Measurements from ENCODE around the gene IL4R.

IL4R gene

GRCh38 chr16:27341971-27342370 is 28.2 kb downstream of the IL4R start:
- DNase-seq (ENCODE audit: low spot score in 2 of 2) (no peak), ATAC-seq (no peak)
- Mint-ChIP-seq H3K4me1 (peaks cover 15% of the 10 kb centered on the region), H3K27ac (no peak overlapping the region), H3K9me3 (no peaks in the 10 kb centered on the region), H3K4me3 (no peak overlapping the region), H3K36me3 (peaks cover 100% of the 10 kb centered on the region)

- Mint-ChIP-seq H3K27ac (no peak overlapping the region), H3K4me1 (peaks cover 22% of the 10 kb centered on the region)
- ATAC-seq = no peak
Measured at GRCh38 chr16:27344721-27345120, 30.9 kb downstream of the IL4R start.

GRCh38 chr16:27345201-27345600 is 31.4 kb downstream of the IL4R start:
- Mint-ChIP-seq H3K9me3 (no peaks in the 10 kb centered on the region), H3K27ac (no peak overlapping the region)

More at GRCh38 chr16:27344721-27345120, 30.9 kb downstream of the IL4R start:
- no peak for DNase-seq (ENCODE audit: low spot score in 2 of 2)
- Mint-ChIP-seq H3K9me3 (no peaks in the 10 kb centered on the region), H3K4me3 (no peak overlapping the region), H3K36me3 (peaks cover 100% of the 10 kb centered on the region)

GRCh38 chr16:27346819-27347218 is 33.0 kb downstream of the IL4R start:
- Mint-ChIP-seq H3K4me3 (no peak overlapping the region), H3K36me3 (peaks cover 100% of the 10 kb centered on the region), H3K9me3 (no peaks in the 10 kb centered on the region), H3K27ac (peak overlapping the region; percentile 26), H3K4me1 (peaks cover 12% of the 10 kb centered on the region)
- ATAC-seq (no peak), DNase-seq (ENCODE audit: low spot score in 2 of 2) (no peak)

More at GRCh38 chr16:27345201-27345600, 31.4 kb downstream of the IL4R start:
- H3K36me3 Mint-ChIP-seq = peaks cover 100% of the 10 kb centered on the region
- no peak overlapping the region for H3K4me3 Mint-ChIP-seq
- peaks cover 22% of the 10 kb centered on the region for H3K4me1 Mint-ChIP-seq
- DNase-seq (ENCODE audit: low spot score in 2 of 2) (no peak), ATAC-seq (no peak)

- Mint-ChIP-seq H3K4me3 (no peak overlapping the region), H3K27ac (no peak overlapping the region), H3K4me1 (peaks cover 7% of the 10 kb centered on the region), H3K36me3 (peaks cover 100% of the 10 kb centered on the region), H3K9me3 (no peaks in the 10 kb centered on the region)
- ATAC-seq (no peak), DNase-seq (ENCODE audit: low spot score in 2 of 2) (no peak)
Measured at GRCh38 chr16:27347930-27348685, 34.3 kb downstream of the IL4R start.

DNA sequence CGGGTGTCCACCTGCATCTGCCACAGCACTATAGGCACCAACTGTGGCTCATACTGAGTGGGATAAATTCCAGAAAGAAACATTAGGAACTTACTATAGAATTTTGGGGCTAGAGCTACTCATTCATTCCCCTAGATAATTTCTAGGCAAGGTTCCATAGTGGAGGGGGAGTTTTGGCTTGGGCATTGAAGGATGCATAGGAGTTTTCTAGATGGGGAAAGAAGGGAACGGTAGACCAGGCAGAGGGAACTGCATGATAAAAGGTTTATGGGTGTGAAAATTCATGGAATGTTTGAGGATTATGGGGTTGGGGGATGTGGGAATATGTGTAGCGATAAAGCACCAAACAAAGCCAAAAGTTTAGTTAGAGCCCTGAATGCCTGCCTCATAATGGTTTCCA is 35.5 kb downstream of the IL4R start:
- Mint-ChIP-seq H3K9me3 (no peaks in the 10 kb centered on the region), H3K27ac (no peak overlapping the region), H3K4me3 (no peak overlapping the region), H3K4me1 (peaks cover 11% of the 10 kb centered on the region), H3K36me3 (peaks cover 100% of the 10 kb centered on the region)
- ATAC-seq (no peak), DNase-seq (ENCODE audit: low spot score in 2 of 2) (no peak)

GRCh38 chr16:27350006-27350405 is 36.2 kb downstream of the IL4R start:
- Mint-ChIP-seq H3K36me3 (peaks cover 100% of the 10 kb centered on the region), H3K9me3 (no peaks in the 10 kb centered on the region), H3K4me3 (no peak overlapping the region), H3K27ac (peak overlapping the region; percentile 50), H3K4me1 (peaks cover 17% of the 10 kb centered on the region)
- ATAC-seq = no peak
- no peak for DNase-seq (ENCODE audit: low spot score in 2 of 2)

DNA sequence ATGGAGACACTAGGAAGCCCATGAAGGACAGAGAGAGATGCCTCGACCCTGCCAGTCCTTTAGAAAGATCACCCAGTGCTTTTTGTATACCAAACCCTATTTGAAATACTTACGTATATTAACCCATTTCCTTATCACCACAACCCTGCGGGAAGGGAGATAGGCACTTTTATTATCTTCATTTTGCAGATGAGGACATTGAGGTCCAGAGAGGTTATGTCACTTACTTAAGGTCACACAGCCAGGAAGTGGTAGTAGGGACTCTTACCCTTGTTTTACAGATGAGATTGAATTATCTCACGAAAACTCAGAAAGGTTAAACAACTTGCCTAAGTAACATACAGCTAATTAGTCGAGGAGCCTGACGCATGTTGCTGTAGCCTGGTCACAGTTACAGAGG is 38.2 kb downstream of the IL4R start:
- DNase-seq (ENCODE audit: low spot score in 2 of 2) (no peak), ATAC-seq (no peak)
- no peak overlapping the region for H3K4me3 Mint-ChIP-seq
- H3K36me3 Mint-ChIP-seq = peaks cover 100% of the 10 kb centered on the region
- no peaks in the 10 kb centered on the region for H3K9me3 Mint-ChIP-seq
- H3K4me1 Mint-ChIP-seq = peaks cover 24% of the 10 kb centered on the region
- H3K27ac Mint-ChIP-seq = peak overlapping the region; percentile 79

DNA sequence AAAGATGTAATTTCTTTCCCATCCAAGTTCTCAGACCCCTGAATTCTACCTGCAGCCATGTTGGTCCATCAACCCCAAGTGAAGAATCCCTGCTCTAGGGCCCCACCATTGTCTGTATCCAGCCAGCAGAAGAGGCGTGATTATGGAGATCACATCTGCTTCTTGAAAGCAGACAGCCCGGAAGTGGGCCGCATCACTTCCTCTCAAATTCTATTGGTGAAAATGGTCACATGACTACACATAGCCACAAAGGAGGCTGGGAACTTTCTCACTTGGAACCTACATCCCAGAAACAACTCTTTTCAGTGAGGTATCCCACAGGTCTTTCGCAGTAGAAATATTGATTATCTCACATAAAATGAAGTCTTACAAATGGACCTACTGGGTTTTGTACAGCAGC is 40.1 kb downstream of the IL4R start:
- no peak overlapping the region for H3K4me3 Mint-ChIP-seq
- H3K27ac Mint-ChIP-seq = peak overlapping the region; percentile 8
- H3K4me1 Mint-ChIP-seq = peaks cover 19% of the 10 kb centered on the region
- H3K9me3 Mint-ChIP-seq = no peaks in the 10 kb centered on the region
- peaks cover 100% of the 10 kb centered on the region for H3K36me3 Mint-ChIP-seq
- no peak for DNase-seq (ENCODE audit: low spot score in 2 of 2)
- no peak for ATAC-seq

- no peak for DNase-seq (ENCODE audit: low spot score in 2 of 2)
- peak; percentile 67 for ATAC-seq
- H3K36me3 Mint-ChIP-seq = peaks cover 100% of the 10 kb centered on the region
- no peaks in the 10 kb centered on the region for H3K9me3 Mint-ChIP-seq
- H3K4me3 Mint-ChIP-seq = no peak overlapping the region
- H3K27ac Mint-ChIP-seq = peak overlapping the region; percentile 8
- peaks cover 16% of the 10 kb centered on the region for H3K4me1 Mint-ChIP-seq
Measured at GRCh38 chr16:27355610-27356009, 41.8 kb downstream of the IL4R start.

DNA sequence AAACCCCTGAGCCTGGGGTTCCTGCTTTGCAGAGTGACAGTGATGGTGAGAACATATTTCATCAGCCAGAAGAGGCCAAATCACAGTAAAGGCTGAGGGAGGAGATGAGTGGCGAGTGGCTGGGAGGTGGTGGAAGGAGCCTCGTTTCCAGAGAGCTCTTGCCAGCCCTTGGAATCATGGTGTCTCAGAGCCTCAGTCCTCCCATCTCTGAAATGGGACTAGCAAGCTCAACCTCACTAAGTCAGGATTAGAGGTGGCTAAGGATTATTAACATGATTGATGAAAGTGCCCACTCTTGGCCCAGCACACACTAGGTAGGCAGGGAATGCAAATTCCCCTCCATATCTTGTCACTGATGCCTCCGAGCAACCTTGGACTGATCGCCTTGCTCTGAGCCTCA is 43.0 kb downstream of the IL4R start:
- DNase-seq (ENCODE audit: low spot score in 2 of 2) (no peak), ATAC-seq (no peak)
- H3K36me3 Mint-ChIP-seq = peaks cover 100% of the 10 kb centered on the region
- peak overlapping the region; percentile 8 for H3K27ac Mint-ChIP-seq
- no peaks in the 10 kb centered on the region for H3K9me3 Mint-ChIP-seq
- no peak overlapping the region for H3K4me3 Mint-ChIP-seq
- peaks cover 19% of the 10 kb centered on the region for H3K4me1 Mint-ChIP-seq

- ATAC-seq (no peak), DNase-seq (ENCODE audit: low spot score in 2 of 2) (no peak)
- H3K36me3 Mint-ChIP-seq = peaks cover 100% of the 10 kb centered on the region
- peaks cover 38% of the 10 kb centered on the region for H3K4me1 Mint-ChIP-seq
- no peaks in the 10 kb centered on the region for H3K9me3 Mint-ChIP-seq
- H3K27ac Mint-ChIP-seq = peak overlapping the region; percentile 75
- no peak overlapping the region for H3K4me3 Mint-ChIP-seq
Measured at GRCh38 chr16:27359051-27359450, 45.3 kb downstream of the IL4R start.

DNA sequence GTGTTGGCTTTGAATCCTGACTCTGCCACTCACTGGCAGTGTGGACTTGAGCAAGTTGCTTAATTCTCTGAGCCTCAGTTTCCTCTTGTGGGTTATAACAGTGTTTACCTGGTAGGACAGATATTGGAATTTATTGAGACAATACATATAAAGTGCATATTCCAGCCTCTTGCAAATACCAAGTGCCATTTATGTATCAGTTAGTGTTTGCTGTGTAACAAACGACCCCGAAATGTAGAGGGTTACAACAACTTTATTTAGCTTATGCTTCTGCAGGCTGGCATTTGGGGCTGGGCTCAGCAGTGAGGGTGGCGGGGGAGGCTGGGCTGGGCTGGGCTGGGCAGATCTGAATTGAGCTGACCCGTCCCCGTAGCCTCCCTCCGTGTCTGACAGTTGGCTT is 45.8 kb downstream of the IL4R start:
- Mint-ChIP-seq H3K9me3 (no peaks in the 10 kb centered on the region), H3K4me3 (no peak overlapping the region), H3K27ac (no peak overlapping the region), H3K4me1 (peaks cover 39% of the 10 kb centered on the region), H3K36me3 (peaks cover 100% of the 10 kb centered on the region)
- no peak for ATAC-seq
- DNase-seq (ENCODE audit: low spot score in 2 of 2) = no peak

DNA sequence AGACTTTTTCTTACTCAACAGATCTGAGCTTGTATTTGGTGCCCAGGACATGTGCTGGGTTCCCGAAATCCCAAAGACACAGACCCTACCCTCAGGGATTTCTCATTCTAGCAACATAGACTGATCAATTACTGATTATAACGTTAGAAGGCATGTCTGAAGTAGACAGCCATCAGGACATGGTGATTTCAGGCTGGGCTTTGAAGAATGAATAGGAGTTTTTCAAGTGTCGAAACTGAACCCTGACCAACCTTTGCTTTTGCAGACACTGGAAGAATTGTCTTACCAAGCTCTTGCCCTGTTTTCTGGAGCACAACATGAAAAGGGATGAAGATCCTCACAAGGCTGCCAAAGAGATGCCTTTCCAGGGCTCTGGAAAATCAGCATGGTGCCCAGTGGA is 48.2 kb downstream of the IL4R start:
- no peak for DNase-seq (ENCODE audit: low spot score in 2 of 2)
- no peak for ATAC-seq
- no peak overlapping the region for H3K4me3 Mint-ChIP-seq
- peaks cover 49% of the 10 kb centered on the region for H3K4me1 Mint-ChIP-seq
- H3K9me3 Mint-ChIP-seq = no peaks in the 10 kb centered on the region
- peak overlapping the region; percentile 77 for H3K27ac Mint-ChIP-seq
- peaks cover 99% of the 10 kb centered on the region for H3K36me3 Mint-ChIP-seq

DNA sequence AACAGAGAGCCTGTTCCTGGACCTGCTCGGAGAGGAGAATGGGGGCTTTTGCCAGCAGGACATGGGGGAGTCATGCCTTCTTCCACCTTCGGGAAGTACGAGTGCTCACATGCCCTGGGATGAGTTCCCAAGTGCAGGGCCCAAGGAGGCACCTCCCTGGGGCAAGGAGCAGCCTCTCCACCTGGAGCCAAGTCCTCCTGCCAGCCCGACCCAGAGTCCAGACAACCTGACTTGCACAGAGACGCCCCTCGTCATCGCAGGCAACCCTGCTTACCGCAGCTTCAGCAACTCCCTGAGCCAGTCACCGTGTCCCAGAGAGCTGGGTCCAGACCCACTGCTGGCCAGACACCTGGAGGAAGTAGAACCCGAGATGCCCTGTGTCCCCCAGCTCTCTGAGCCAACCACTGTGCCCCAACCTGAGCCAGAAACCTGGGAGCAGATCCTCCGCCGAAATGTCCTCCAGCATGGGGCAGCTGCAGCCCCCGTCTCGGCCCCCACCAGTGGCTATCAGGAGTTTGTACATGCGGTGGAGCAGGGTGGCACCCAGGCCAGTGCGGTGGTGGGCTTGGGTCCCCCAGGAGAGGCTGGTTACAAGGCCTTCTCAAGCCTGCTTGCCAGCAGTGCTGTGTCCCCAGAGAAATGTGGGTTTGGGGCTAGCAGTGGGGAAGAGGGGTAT is 48.9 kb downstream of the IL4R start:
- no peak for ATAC-seq
- Mint-ChIP-seq H3K4me1 (peaks cover 53% of the 10 kb centered on the region), H3K36me3 (peaks cover 99% of the 10 kb centered on the region), H3K27ac (peak overlapping the region; percentile 77), H3K4me3 (no peak overlapping the region), H3K9me3 (no peaks in the 10 kb centered on the region)
- no peak for DNase-seq (ENCODE audit: low spot score in 2 of 2)

GRCh38 chr16:27363246-27363632 is 49.5 kb downstream of the IL4R start:
- Mint-ChIP-seq H3K9me3 (no peaks in the 10 kb centered on the region), H3K4me3 (no peak overlapping the region), H3K4me1 (peaks cover 58% of the 10 kb centered on the region), H3K36me3 (peaks cover 99% of the 10 kb centered on the region), H3K27ac (peak overlapping the region; percentile 81)
- no peak for ATAC-seq
- no peak for DNase-seq (ENCODE audit: low spot score in 2 of 2)
